ENCODE data around the gene SPTBN4. TPM values are rescaled to one million over a fixed set of nuclear protein-coding genes. Genes with fewer than 3 reads are reported as not detected.

The SPTBN4 gene
- total and polyA plus RNA-seq, 10 of the 15 experiments (the other 5 are each of a cell fraction or from before 2014, with no cell fraction given) = 0.04 to 1.1 (median 0.34) TPM; not detected in 1

GRCh38 chr19:40425450-40426287 is 41.1 kb upstream of the SPTBN4 start, which contains the start of gene SERTAD1 (continued):
- peak; percentile 4; the same call in 1 of the 2 replicates for TF ChIP-seq NFYA (IDR thresholded peaks at IDR 0.05; ENCODE audit: borderline replicate concordance, low read depth, low read length)
- no peak for TF ChIP-seq IRF5 (IDR thresholded peaks at IDR 0.05; ENCODE audit: borderline replicate concordance)
- peak; percentile 98 for TF ChIP-seq POLR2AphosphoS5 (IDR thresholded peaks at IDR 0.05; ENCODE audit: low read length)
- no peak for TF ChIP-seq HDAC2 (IDR thresholded peaks at IDR 0.05)
- peak; percentile 76 for TF ChIP-seq IKZF1 (conservative IDR thresholded peaks at IDR 0.05)
- TF ChIP-seq HDGF (IDR thresholded peaks at IDR 0.05) = no peak; the same call in 1 of the 2 replicates
- no peak for TF ChIP-seq KAT2A (conservative IDR thresholded peaks at IDR 0.05; ENCODE audit: control insufficient read depth, low read depth, low read length)
- no peak for TF ChIP-seq ZBTB11 (CRISPR knock-in tag; IDR thresholded peaks at IDR 0.05)
- TF ChIP-seq JUNB (IDR thresholded peaks at IDR 0.05) = no peak
- no peak for TF ChIP-seq USF1 (IDR thresholded peaks at IDR 0.05; ENCODE audit: borderline replicate concordance, extremely low read length, insufficient read depth, low read depth, low read length)
- TF ChIP-seq BACH1 (IDR thresholded peaks at IDR 0.05; ENCODE audit: borderline replicate concordance) = peak; percentile 99
- peak in 1 of 2 experiments; percentile 93; a peak in 2 of 3 replicates for TF ChIP-seq EGR1 (IDR thresholded peaks at IDR 0.05; ENCODE audit: borderline replicate concordance in 1 of 2, low read depth in 2 of 2, low read length in 2 of 2)
- TF ChIP-seq MXI1 (IDR thresholded peaks at IDR 0.05; ENCODE audit: low read depth, low read length) = peak; percentile 57; the same call in 1 of the 2 replicates
- no peak for TF ChIP-seq PAX8 (IDR thresholded peaks at IDR 0.05)
- 0 out of 2 replicates have a peak, but pooled peaks have one; percentile 32 for TF ChIP-seq SIN3A (IDR thresholded peaks at IDR 0.05; ENCODE audit: low read depth, low read length)
- TF ChIP-seq BCL3 (IDR thresholded peaks at IDR 0.05; ENCODE audit: borderline replicate concordance, insufficient read depth, low read depth, low read length, poor library complexity, severe bottlenecking) = no peak
- TF ChIP-seq MEF2B (IDR thresholded peaks at IDR 0.05; ENCODE audit: partially characterized antibody, poor library complexity, severe bottlenecking) = peak; percentile 88
- TF ChIP-seq ATF7 (IDR thresholded peaks at IDR 0.05; ENCODE audit: low read depth) = 0 out of 2 replicates have a peak, but pooled peaks have one; percentile 45
- no peak for TF ChIP-seq ZBTB33 (IDR thresholded peaks at IDR 0.05)
- no peak for TF ChIP-seq HCFC1 (IDR thresholded peaks at IDR 0.05; ENCODE audit: low read length)
